AG04449 (cell line): ENCODE data around the gene JAK2.
"Not testable (repeated sequence)": the region's sequence is repeated elsewhere in the genome, so short reads cannot be mapped to it uniquely, and the experiment has no call there.

Experiments
- CTCF ChIA-PET: fragments of 350-600 bp; formaldehyde crosslinking; extraction: SDS; loops from one replicate; lab custom pipeline; 2021; ENCODE audit warnings: antibody characterized with exemption; lab: Yijun Ruan, JAX
- POLR2A ChIA-PET: fragments of 400-600, 350-600 bp; formaldehyde crosslinking; extraction: SDS; loops from one replicate; lab custom pipeline; 2020; ENCODE audit warnings: antibody characterized with exemption, inconsistent platforms; lab: Yijun Ruan, JAX
- DNase-seq: peaks from one replicate; pipeline ENCODE4 v3.0.0-alpha.2; 2010; ENCODE audit warnings: low read depth, low spot score
- H3K4me3 ChIP-seq: 2 replicates; pipeline ENCODE4 v1.5.1; 2011; ENCODE audit warnings: low read depth, mild to moderate bottlenecking, control low read depth, low read length
- CTCF ChIP-seq: IDR thresholded peaks from one replicate; pipeline ENCODE4 v1.5.1; 2011; ENCODE audit warnings: mild to moderate bottlenecking, moderate library complexity, low read length, control low read depth, inconsistent platforms; ENCODE audit not compliant: insufficient read depth; ENCODE audit errors: missing control alignments

JAK2 gene

DNA sequence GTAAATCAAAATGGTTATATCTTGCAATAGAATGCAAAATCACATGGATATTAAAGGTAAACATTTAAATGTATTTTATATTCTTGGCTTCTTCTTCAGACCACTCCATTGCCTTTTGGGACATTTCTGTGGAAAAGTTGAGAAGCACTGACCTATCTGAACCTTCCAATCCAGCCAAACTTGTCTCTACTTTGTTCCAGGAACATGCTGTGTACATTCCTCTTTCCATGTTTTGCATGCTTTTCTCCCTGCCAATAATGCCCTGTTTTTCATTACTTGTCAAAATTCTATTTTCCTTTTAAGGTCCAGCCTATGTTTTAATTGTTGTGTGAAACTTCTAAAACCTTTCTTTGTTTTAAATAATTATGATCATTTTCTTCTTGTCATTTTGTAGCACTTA is 28.3 kb downstream of the JAK2 start:
- no peak for TF ChIP-seq CTCF

GRCh38 chr9:5015934-5016333 is 30.9 kb downstream of the JAK2 start:
- POLR2A ChIA-PET, result no interaction called here
- H3K4me3 ChIP-seq, result no peak overlapping the region
- no peak for DNase-seq
- no peak for TF ChIP-seq CTCF
- CTCF ChIA-PET, result no interaction called here

More for the DNA sequence above, 28.3 kb downstream of the JAK2 start:
- CTCF ChIA-PET, result interaction anchor here (2.1 kb wide), 1 partner anchor 25 kb away, joined by 9 read pairs; no protein-coding TSS in a partner anchor
- no peak for DNase-seq
- POLR2A ChIA-PET, result no interaction called here
- H3K4me3 ChIP-seq, result no peak overlapping the region

DNA sequence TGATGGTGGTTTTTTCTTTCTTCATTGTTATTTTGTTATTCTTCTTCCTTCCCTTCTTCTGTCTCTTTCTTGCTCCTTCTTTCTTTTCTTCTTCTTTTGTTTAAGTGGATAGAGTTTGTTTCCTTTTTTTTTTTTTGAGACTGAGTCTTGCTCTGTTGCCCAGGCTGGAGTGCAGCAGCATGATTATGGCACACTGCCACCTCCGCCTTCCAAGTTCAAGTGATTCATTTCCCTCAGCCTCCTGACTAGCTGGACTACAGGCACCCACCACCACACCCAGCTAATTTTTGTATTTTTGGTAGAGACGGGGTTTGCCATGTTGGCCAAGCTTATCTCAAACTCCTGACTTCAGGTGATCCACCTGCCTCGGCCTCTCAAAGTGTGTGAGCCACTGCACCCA is 40.3 kb downstream of the JAK2 start:
- H3K4me3 ChIP-seq, result no peak overlapping the region
- no peak for DNase-seq
- POLR2A ChIA-PET, result no interaction called here
- CTCF ChIA-PET, result no interaction called here
- TF ChIP-seq CTCF, result no peak

DNA sequence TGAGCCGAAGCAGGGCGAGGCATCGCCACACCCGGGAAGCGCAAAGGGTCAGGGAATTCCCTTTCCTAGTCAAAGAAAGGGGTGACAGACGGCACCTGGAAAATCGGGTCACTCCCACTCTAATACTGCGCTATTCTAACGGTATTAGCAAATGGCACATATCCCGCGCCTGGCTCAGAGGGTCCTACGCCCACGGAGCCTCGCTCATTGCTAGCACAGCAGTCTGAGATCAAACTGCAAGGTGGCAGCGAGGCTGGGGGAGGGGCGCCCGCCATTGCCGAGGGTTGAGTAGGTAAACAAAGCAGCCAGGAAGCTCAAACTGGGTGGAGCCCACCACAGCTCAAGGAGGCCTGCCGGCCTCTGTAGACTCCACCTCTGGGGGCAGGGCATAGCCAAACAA is 46.9 kb downstream of the JAK2 start:
- POLR2A ChIA-PET, result interaction anchor here (0.7 kb wide), 1 partner anchor 12 kb away, joined by 3 read pairs; no protein-coding TSS in a partner anchor
- H3K4me3 ChIP-seq, CTCF ChIA-PET, DNase-seq: not testable (repeated sequence)

DNA sequence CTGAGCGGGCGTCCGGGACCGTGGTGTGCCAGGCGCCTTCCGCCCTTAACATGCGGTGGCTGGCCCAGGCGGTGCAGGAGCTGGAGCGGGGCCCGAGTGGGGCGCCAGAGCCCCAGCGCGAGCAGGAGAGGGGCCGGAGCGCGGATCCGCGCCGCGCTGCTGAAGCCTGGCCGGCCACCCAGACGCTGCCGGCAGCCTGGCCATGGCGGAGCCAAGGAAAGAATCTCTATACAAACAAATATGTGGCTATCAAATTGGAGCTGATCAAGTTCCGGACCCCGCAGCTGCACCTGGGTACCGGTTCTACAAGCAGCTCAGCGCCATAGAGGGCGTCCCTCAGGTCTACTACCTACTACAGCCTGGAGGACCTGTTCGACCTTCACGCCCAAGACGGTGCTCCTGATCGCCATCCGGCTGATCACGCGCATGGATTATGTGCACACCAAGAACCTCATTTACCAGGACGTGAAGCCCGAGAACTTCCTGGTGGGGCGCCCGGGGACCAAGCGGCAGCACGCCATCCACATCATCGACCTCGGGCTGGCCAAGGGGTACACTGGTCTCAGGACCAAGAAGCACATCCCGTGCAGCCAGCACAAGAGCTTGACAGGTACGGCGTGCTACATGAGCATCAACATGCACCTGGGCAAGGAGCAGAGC is 55.8 kb downstream of the JAK2 start:
- POLR2A ChIA-PET, result no interaction called here
- TF ChIP-seq CTCF, result no peak
- CTCF ChIA-PET, result interaction anchor here (0.9 kb wide), 1 partner anchor 547 kb away, joined by 3 read pairs; no protein-coding TSS in a partner anchor
- H3K4me3 ChIP-seq, result no peak overlapping the region
- DNase-seq, result no peak

- no peak overlapping the region for H3K4me3 ChIP-seq
- CTCF ChIA-PET, result no interaction called here
- POLR2A ChIA-PET, result no interaction called here
- no peak for DNase-seq
- no peak for TF ChIP-seq CTCF
Measured at GRCh38 chr9:5041390-5042115, 56.5 kb downstream of the JAK2 start.
